TTC549 (cell line): Measurements from ENCODE around the gene EHHADH.

Experiments
- FAIRE-seq: peaks from 2 replicates; lab custom pipeline; 2012; peaks lifted over from hg19 to GRCh38; lab: Jason Lieb, UNC

Gene EHHADH

DNA sequence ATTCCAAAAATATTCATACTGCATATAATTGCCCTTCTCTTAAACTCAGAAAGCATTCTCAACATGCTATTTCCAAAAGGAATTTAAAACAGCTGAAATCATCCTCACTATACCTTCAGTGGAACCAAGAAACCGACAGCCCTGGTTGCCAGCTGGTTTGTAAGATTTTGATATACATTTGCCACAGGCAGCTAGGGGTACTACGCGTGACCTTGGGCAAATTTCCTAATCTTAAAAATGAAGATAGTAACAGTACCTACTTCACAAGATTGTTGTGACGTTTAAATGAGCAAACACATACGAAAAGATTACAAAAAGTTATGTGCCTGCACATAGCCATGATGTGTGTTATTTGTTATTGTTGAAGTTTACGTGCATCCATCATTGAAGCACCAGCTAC, 108.3 kb downstream of the EHHADH start:
- FAIRE-seq: no peak

DNA sequence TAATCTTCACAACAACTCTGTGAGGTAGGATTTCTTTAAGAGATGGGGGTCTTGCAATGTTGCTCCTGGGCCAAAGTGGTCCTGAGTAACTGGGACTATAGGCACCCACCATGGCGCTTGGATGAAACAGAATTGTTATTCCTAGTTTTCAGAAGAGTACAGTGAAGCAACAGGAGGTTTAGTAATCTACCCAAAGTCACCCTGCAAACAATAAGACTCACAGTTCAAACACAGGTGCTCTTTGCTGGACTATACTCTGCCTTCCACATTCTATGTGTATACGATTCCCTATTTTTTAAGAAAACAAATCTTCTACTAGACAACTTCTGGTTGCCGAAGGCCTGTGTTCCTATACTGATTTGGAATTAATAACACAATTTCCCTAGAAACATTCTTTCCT, 109.1 kb downstream of the EHHADH start:
- no peak for FAIRE-seq
